ENCODE results near the gene TUBGCP2. TPM values are rescaled to one million over a fixed set of nuclear protein-coding genes. Genes with fewer than 3 reads are reported as not detected.

The TUBGCP2 gene
- total RNA-seq, 2 experiments from 2014 or later, result 52.3 to 58.2 TPM

DNA sequence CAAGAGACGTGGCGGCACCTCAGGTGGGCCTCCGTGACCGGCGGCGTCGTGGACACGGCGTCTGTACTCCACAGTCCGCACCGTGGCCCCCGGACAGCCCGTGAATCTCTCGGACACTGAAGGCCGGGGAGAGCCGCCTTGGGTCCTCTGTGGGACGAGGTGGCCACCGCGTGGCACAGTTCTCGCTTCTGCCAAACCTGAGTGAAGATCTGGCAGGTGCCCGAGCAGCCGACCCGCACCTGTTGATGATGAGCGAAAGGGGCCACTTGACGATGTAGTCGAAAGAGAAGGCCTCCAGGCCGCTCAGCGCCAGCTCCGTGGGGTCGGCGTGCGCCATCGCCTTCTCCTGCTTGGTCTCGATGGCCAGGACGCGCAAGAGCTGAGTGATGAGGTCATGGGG is 23.5 kb downstream of the TUBGCP2 start:
- CTCF ChIA-PET, result no interaction called here
- POLR2A ChIA-PET, result no interaction called here
- Mint-ChIP-seq H3K27me3 (no peaks in the 10 kb centered on the region), H3K36me3 (ENCODE audit: low read depth) (peaks cover 48% of the 10 kb centered on the region), H3K4me1 (no peaks in the 10 kb centered on the region), H3K9me3 (no peaks in the 10 kb centered on the region), H3K27ac (no peak overlapping the region), H3K4me3 (no peak overlapping the region)
- DNase-seq, result no peak

DNA sequence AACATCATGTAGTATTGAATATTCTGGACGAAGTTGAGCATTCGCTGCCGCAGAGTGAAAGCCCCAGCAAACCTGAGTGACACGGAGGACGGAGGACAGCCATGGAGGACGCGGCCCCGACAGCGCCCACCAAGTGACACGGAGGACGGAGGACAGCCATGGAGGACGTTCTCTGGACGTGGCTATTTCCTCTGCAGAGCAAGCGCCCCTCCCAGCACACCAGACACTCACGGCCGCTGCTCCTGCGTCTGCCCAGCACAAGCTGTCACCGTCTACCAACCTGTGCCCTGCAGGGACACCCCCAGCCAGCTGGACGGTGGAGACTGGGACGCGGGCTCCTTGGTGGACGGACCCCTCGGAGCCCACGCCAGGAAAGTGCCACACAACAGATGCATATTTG is 24.7 kb downstream of the TUBGCP2 start:
- Mint-ChIP-seq H3K36me3 (ENCODE audit: low read depth) (peaks cover 46% of the 10 kb centered on the region), H3K9me3 (no peaks in the 10 kb centered on the region), H3K4me3 (no peak overlapping the region), H3K4me1 (peaks cover 13% of the 10 kb centered on the region), H3K27me3 (no peaks in the 10 kb centered on the region), H3K27ac (no peak overlapping the region)
- CTCF ChIA-PET, result no interaction called here
- POLR2A ChIA-PET, result no interaction called here
- DNase-seq, result no peak

DNA sequence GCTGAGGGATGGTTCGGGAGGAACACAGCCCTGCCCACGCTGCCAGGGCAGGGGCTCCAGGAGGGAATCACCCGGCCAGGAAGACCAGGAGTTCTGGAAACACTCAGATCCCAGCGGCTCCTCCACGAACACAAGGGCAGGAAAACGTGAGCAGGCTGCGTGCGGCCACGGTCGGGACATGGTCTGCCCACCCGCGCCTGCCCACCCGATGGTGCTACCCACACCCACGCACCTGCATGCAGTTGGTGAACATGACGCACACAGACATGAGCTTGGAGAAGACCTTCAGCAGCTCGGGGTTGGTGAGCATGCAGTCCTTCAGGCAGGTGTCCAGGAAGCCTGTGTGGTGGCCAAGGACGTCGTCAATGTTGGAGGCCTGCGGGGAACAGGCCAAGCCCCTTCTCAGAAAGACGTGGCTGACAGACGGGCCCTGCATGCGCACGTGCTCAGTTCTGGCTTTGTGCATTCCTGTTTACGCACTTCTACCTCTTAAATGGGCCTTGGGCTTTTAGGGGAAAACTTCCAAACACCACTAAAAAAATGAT is 25.8 kb downstream of the TUBGCP2 start:
- H3K4me1 Mint-ChIP-seq, result peaks cover 23% of the 10 kb centered on the region

DNA sequence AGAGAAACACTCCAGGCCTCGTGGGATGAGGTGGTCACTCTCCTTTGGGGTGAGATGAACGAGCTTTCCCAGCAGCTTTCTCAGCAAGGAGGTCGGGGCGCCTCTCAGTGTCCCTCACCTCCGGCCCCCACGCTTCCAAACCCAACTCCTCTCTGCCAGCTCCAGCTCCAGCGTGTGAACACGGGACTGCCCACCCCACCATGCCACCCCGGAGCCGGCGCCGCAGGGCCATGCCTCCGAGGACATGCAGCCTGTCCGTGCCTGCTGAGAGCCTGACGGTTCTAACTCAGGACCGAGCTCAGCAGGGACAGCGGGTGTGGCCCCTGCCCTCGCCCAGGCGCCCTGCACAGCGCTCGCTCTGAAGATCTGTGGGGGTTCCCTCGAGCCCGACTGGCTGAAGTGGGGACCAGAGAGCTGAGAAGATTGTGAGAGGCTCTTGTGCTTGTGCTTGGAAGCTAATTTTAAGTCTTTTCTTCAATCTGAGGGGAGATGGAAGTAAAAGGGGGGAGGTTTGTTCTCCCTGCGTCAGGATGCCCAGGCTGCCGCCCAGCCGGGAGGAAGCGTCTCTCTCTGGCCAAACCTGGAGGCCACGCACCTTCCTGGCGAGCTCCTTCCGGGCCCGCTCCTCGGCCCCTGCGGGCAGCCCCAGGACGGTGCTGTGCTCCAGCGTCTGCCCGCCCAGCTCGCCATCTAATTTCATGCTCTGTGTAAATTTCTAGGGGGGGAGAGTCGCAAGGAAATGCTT is 26.9 kb downstream of the TUBGCP2 start:
- H3K27ac Mint-ChIP-seq, result no peak overlapping the region
- ChIA-PET POLR2A (interaction anchor here (1.2 kb wide), 1 partner anchor 25 kb away, joined by 5 read pairs; no protein-coding TSS in a partner anchor), CTCF (interaction anchor here (1.1 kb wide), 1 partner anchor 18 kb away, joined by 4 read pairs; no protein-coding TSS in a partner anchor)
- no peaks in the 10 kb centered on the region for H3K27me3 Mint-ChIP-seq
- H3K4me3 Mint-ChIP-seq, result no peak overlapping the region
- no peaks in the 10 kb centered on the region for H3K9me3 Mint-ChIP-seq
- H3K36me3 Mint-ChIP-seq (ENCODE audit: low read depth), result peaks cover 39% of the 10 kb centered on the region
- peaks cover 28% of the 10 kb centered on the region for H3K4me1 Mint-ChIP-seq
- DNase-seq, result no peak

More for the DNA sequence above, 25.8 kb downstream of the TUBGCP2 start:
- no peaks in the 10 kb centered on the region for H3K27me3 Mint-ChIP-seq
- H3K4me3 Mint-ChIP-seq, result no peak overlapping the region
- no peaks in the 10 kb centered on the region for H3K9me3 Mint-ChIP-seq
- no peak for DNase-seq
- ChIA-PET POLR2A (no interaction called here), CTCF (no interaction called here)
- peaks cover 43% of the 10 kb centered on the region for H3K36me3 Mint-ChIP-seq (ENCODE audit: low read depth)
- H3K27ac Mint-ChIP-seq, result no peak overlapping the region

DNA sequence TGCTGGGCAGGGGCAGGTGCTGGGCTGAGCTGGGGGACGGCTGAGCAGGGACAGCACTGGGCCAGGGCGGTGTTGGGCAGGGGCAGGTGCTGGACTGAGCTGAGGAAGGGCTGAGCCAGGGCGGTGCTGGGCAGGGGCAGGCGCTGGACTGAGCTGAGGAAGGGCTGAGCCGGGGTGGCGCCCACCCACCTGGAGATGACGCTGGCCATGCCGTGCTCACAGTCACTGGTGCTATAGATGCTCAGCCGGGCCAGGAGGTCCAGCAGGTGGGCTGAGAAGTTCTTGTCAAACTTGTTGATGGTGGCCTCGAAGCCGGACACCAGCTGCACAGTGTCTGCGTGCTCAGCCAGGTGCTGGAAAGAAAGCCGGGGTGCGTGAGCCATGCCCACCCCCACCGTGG is 27.6 kb downstream of the TUBGCP2 start:
- no peaks in the 10 kb centered on the region for H3K27me3 Mint-ChIP-seq
- ChIA-PET POLR2A (interaction anchor here (0.9 to 4.2 kb wide), 3 partner anchors 17 to 26 kb away, joined by 3 to 52 read pairs (median 5); no protein-coding TSS in a partner anchor), CTCF (no interaction called here)

DNA sequence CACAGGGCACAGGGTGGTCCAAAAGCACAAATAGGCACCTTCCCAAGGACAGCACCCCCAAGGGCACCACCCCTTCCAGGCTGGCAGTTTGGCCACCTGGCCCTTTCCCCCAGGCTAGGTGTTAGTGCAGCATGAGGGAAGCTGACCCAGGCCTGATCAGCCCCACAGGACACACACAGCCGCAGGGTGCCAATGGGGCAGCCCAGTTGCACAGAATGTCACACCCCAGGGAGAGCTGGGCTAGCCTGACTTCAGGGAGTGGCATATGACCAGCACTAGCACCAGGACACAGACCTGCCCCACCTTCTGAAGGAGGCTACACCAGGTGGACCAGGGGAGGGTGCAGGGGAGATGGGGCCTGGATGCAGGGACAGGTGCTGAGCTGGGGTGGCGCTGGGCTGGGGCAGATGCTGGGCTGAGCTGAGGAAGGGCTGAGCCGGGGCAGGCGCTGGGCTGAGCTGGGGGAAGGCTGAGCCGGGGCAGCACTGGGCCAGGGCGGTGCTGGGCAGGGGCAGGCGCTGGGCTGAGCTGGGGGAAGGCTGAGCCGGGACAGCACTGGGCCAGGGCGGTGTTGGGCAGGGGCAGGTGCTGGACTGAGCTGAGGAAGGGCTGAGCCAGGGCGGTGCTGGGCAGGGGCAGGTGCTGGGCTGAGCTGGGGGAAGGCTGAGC is 28.1 kb downstream of the TUBGCP2 start:
- CTCF ChIA-PET, result no interaction called here
- H3K4me1 Mint-ChIP-seq, result peaks cover 31% of the 10 kb centered on the region
- DNase-seq, result no peak
- peaks cover 31% of the 10 kb centered on the region for H3K36me3 Mint-ChIP-seq (ENCODE audit: low read depth)
- H3K27me3 Mint-ChIP-seq, result no peaks in the 10 kb centered on the region
- POLR2A ChIA-PET, result interaction anchor here (0.9 to 4.2 kb wide), 4 partner anchors 16 to 27 kb away, joined by 3 to 52 read pairs (median 10); no protein-coding TSS in a partner anchor
- H3K27ac Mint-ChIP-seq, result peak overlapping the region; percentile 54
- no peak overlapping the region for H3K4me3 Mint-ChIP-seq
- no peaks in the 10 kb centered on the region for H3K9me3 Mint-ChIP-seq

More for the DNA sequence above, 27.6 kb downstream of the TUBGCP2 start:
- Mint-ChIP-seq H3K27ac (no peak overlapping the region), H3K36me3 (ENCODE audit: low read depth) (peaks cover 32% of the 10 kb centered on the region), H3K4me1 (peaks cover 29% of the 10 kb centered on the region), H3K9me3 (no peaks in the 10 kb centered on the region), H3K4me3 (no peak overlapping the region)
- DNase-seq, result no peak

DNA sequence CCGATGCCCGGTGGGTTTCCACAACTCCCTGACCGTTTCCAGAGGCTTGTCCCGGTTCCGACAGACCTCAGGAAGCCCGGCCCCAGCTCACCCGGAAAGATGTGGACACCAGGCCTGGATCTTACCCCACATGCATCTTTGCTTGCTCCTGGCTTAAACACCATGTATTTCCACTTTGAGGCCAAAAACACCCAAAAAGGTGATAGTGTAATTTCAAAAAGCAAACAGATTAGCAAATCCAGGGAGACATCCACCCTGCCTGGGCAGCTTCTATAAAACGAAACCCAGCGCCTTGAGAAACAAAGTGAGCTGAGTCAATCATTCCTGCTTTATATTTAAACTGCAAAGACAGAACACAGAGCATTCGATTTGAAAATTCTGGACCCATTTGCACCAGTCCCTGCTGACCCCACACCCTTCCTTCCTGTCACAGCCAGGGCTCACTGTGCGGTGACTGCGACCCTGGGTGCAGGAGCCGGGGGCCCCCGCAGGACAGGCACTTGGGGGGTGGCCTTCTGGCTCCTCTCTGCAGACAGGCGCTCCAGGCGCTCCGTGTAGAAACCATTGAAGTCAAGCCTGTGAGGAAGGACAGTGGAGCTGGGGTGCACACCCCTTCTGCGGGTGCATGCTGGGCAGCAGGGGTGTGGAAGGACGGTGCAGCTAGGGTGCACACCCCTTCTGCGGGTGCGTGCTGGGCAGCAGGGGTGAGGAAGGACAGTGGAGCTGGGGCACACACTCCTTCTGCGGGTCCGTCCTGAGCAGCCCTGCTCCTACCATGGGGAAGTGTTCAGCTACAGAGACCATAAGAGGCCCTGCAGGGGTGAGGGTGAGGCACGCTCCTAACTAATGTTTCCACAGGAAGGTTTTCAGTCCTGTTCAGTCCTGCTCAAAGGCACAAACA is 29.1 kb downstream of the TUBGCP2 start:
- no peak overlapping the region for H3K4me3 Mint-ChIP-seq
- no peaks in the 10 kb centered on the region for H3K9me3 Mint-ChIP-seq
- DNase-seq, result no peak
- peak overlapping the region; percentile 54 for H3K27ac Mint-ChIP-seq
- ChIA-PET CTCF (interaction anchor here (1.7 to 2.7 kb wide), 6 partner anchors 15 to 57 kb away, joined by 4 to 19 read pairs (median 8); partner anchors contain the start of gene CALY), POLR2A (interaction anchor here (1.5 to 4.2 kb wide), 5 partner anchors 10 to 28 kb away, joined by 4 to 52 read pairs (median 16); no protein-coding TSS in a partner anchor)
- H3K4me1 Mint-ChIP-seq, result peaks cover 34% of the 10 kb centered on the region
- H3K27me3 Mint-ChIP-seq, result no peaks in the 10 kb centered on the region
- peaks cover 32% of the 10 kb centered on the region for H3K36me3 Mint-ChIP-seq (ENCODE audit: low read depth)

DNA sequence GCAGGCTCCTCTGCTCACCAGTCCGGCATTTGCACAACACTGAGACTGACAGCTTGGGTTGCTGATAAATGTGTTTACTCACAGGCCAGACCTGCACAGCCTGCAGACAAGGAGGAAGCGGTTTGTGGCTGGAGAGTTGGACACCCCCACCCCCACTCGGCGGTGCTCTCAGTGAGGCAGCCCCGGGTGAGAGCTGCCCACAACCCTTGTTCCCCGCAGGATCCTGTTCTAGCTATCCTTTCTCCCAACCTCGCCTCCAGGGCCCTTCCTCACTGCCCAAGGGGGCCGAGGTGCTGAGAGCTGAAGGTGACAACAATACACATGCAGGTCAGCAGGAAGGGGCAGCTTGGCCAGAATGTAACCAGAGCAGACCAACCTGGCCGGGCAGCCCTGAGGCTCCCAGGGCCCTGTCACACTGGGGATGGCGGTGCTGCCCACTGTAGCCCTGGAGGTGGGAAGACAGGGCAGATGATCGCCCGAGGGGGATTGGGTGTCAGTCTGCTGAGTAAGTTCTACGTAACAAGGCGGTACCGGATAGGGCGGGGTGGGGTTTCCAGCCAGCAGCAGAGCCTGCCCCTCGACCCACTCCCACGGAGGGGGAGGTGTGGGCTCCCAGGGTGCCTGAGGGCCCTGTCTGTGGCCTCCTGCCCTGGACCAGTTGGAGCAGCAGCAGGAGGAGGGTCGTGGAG is 30.0 kb downstream of the TUBGCP2 start:
- POLR2A ChIA-PET, result interaction anchor here (0.6 to 4.2 kb wide), 13 partner anchors 9 to 949 kb away, joined by 3 to 52 read pairs (median 5); no protein-coding TSS in a partner anchor
- H3K27me3 Mint-ChIP-seq, result no peaks in the 10 kb centered on the region
- peak; percentile 89 for DNase-seq

DNA sequence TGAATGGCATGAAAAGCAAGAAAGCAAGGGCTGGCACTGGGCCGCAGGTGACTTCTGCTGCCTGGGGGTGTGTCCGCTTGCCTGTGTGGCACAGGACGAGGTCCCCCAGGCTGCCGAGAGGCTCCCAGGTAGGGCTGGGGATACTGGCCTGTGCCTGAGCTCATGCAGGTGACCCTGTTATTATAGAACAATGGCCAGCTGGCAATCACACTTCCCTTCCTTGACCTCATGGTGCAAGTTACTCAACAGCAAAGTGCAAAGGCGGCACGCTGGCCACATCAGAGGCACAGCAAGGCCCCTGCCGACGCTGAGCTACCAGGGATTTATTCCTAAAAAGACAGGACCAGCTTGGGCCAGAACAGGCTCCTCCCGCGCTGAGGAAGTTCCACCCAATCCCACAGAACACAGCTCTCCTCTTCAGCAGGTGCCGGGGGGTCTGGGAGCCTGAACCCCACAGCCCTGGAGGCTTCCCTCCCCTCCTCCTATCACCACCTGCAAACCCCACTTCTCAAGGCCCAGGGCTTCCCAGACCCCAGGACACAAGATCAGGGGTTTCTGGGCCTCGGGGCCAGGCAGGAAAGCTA is 30.6 kb downstream of the TUBGCP2 start:
- ChIA-PET CTCF (interaction anchor here (0.9 to 2.7 kb wide), 10 partner anchors 14 to 163 kb away, joined by 3 to 19 read pairs (median 6); partner anchors contain the start of gene CALY), POLR2A (interaction anchor here (0.6 to 4.2 kb wide), 12 partner anchors 8 to 143 kb away, joined by 3 to 52 read pairs (median 6); no protein-coding TSS in a partner anchor)
- H3K27me3 Mint-ChIP-seq, result no peaks in the 10 kb centered on the region
- no peaks in the 10 kb centered on the region for H3K9me3 Mint-ChIP-seq
- H3K27ac Mint-ChIP-seq, result peak overlapping the region; percentile 97
- peaks cover 36% of the 10 kb centered on the region for H3K4me1 Mint-ChIP-seq
- H3K36me3 Mint-ChIP-seq (ENCODE audit: low read depth), result peaks cover 26% of the 10 kb centered on the region
- DNase-seq, result no peak
- H3K4me3 Mint-ChIP-seq, result peak overlapping the region; percentile 71

More for the DNA sequence above, 30.0 kb downstream of the TUBGCP2 start:
- Mint-ChIP-seq H3K4me3 (peak overlapping the region; percentile 71), H3K9me3 (no peaks in the 10 kb centered on the region), H3K4me1 (peaks cover 36% of the 10 kb centered on the region), H3K27ac (peak overlapping the region; percentile 97), H3K36me3 (ENCODE audit: low read depth) (peaks cover 27% of the 10 kb centered on the region)
- CTCF ChIA-PET, result interaction anchor here (0.9 to 2.7 kb wide), 9 partner anchors 14 to 163 kb away, joined by 3 to 19 read pairs (median 7); partner anchors contain the start of gene CALY

DNA sequence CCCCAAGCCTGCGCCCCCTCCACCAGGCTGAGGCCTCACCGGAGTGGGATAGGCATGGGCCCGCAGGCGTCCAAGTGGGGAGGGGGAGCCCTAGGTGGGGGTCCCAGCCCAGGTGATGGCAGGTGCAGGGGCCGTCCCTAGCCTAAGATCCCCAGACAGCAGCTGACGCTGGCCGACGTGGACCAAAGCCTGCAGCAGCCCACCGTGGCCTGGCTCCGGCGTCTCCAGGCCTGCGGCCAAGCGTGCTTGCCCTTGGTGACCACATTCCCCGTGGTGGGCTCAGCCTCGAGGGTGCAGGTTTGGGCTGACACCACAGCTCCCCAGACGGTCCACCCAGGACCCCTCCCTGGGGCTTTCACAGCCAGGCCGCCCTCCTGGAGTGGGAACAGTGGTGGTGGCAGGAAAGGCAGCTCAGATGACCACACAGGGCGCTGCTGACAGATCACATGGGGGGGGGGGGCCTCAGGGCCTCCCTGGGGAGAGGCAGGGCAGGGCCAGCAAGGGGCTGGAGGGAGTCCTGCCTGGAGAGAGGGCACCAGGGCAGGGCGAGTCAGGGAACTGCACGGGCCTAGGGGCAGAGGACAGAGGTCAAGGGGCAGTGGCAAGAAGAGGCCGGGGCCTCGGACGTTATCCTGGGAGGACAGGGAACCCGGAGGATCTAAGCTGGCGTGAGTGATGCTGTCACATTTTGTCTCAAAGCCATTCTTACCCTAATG is 31.2 kb downstream of the TUBGCP2 start:
- H3K4me1 Mint-ChIP-seq, result peaks cover 36% of the 10 kb centered on the region
- H3K27ac Mint-ChIP-seq, result peak overlapping the region; percentile 97
- no peaks in the 10 kb centered on the region for H3K9me3 Mint-ChIP-seq
- H3K4me3 Mint-ChIP-seq, result peak overlapping the region; percentile 71
- no peaks in the 10 kb centered on the region for H3K27me3 Mint-ChIP-seq
- CTCF ChIA-PET, result interaction anchor here (1.1 to 2.7 kb wide), 7 partner anchors 19 to 134 kb away, joined by 3 to 19 read pairs (median 7); partner anchors contain the start of gene CALY
- peaks cover 29% of the 10 kb centered on the region for H3K36me3 Mint-ChIP-seq (ENCODE audit: low read depth)
- DNase-seq, result no peak
- POLR2A ChIA-PET, result interaction anchor here (1.4 to 4.2 kb wide), 8 partner anchors 8 to 112 kb away, joined by 4 to 52 read pairs (median 10); no protein-coding TSS in a partner anchor
